ENCODE results near the gene VWA5B1.

VWA5B1 gene, protein sequence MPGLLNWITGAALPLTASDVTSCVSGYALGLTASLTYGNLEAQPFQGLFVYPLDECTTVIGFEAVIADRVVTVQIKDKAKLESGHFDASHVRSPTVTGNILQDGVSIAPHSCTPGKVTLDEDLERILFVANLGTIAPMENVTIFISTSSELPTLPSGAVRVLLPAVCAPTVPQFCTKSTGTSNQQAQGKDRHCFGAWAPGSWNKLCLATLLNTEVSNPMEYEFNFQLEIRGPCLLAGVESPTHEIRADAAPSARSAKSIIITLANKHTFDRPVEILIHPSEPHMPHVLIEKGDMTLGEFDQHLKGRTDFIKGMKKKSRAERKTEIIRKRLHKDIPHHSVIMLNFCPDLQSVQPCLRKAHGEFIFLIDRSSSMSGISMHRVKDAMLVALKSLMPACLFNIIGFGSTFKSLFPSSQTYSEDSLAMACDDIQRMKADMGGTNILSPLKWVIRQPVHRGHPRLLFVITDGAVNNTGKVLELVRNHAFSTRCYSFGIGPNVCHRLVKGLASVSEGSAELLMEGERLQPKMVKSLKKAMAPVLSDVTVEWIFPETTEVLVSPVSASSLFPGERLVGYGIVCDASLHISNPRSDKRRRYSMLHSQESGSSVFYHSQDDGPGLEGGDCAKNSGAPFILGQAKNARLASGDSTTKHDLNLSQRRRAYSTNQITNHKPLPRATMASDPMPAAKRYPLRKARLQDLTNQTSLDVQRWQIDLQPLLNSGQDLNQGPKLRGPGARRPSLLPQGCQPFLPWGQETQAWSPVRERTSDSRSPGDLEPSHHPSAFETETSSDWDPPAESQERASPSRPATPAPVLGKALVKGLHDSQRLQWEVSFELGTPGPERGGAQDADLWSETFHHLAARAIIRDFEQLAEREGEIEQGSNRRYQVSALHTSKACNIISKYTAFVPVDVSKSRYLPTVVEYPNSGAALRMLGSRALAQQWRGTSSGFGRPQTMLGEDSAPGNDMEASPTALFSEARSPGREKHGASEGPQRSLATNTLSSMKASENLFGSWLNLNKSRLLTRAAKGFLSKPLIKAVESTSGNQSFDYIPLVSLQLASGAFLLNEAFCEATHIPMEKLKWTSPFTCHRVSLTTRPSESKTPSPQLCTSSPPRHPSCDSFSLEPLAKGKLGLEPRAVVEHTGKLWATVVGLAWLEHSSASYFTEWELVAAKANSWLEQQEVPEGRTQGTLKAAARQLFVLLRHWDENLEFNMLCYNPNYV

DNA sequence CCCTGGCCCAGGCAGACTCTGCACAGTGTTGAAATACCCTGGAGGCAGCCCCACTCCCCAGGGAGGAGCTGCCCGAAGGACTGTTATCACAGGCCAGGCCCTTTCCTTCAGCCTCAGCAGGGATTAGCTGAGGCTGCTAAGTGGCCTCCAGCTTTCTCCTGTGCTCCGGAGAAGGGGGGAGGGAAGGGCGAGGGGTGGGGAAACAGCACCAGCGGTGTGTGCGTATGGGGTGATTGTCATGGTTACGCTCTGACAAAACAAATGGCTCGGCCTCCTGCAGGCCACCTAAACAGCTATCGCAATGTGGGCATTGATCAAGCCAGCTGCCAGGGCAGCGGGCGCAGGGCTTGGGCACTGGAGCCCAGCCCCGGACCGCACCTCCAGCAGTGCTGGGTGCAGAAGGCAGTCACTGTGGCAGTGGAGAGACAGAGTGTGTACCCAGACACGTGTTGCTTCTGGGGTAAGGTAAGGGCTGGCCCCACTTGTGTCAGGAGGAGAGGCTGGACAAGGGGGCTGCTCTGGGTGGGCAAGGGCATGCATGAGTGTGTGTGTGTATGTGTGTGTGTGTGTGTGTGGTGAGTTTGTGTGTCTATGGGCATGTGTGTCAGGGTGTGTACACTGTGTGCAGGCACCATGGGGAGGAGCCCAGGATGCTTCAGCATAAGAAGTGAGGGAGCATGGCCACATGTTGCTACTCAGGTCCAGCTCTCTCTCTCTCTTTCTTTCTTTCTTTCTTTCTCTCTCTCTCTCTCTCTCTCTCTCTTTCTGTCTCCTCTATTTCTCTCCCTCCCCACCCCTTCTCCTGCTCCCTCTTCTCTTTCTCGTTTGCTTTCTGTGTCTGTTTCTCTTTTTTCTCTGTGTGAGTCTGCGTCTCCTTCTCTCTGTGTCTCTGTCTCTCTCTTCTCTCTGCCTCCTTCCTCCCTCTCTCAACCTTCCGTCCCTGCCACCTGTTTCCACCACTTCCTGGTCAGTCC lies at the start of gene VWA5B1:
Gene VWA5B1, plus strand, starts transcription at position 252 of the 974 bp plus-strand sequence. CDS start 19,727 bp downstream, outside the sequence.
- no peak within 1 kb of the TSS for H3K4me3 ChIP-seq (ENCODE audit: low read depth, low read length)
- DNase-seq (ENCODE audit: low read depth): no peak
- TF ChIP-seq, protein P1, sequence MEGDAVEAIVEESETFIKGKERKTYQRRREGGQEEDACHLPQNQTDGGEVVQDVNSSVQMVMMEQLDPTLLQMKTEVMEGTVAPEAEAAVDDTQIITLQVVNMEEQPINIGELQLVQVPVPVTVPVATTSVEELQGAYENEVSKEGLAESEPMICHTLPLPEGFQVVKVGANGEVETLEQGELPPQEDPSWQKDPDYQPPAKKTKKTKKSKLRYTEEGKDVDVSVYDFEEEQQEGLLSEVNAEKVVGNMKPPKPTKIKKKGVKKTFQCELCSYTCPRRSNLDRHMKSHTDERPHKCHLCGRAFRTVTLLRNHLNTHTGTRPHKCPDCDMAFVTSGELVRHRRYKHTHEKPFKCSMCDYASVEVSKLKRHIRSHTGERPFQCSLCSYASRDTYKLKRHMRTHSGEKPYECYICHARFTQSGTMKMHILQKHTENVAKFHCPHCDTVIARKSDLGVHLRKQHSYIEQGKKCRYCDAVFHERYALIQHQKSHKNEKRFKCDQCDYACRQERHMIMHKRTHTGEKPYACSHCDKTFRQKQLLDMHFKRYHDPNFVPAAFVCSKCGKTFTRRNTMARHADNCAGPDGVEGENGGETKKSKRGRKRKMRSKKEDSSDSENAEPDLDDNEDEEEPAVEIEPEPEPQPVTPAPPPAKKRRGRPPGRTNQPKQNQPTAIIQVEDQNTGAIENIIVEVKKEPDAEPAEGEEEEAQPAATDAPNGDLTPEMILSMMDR (IDR thresholded peaks at IDR 0.05; ENCODE audit: low read depth, low read length, missing control alignments): no peak

DNA sequence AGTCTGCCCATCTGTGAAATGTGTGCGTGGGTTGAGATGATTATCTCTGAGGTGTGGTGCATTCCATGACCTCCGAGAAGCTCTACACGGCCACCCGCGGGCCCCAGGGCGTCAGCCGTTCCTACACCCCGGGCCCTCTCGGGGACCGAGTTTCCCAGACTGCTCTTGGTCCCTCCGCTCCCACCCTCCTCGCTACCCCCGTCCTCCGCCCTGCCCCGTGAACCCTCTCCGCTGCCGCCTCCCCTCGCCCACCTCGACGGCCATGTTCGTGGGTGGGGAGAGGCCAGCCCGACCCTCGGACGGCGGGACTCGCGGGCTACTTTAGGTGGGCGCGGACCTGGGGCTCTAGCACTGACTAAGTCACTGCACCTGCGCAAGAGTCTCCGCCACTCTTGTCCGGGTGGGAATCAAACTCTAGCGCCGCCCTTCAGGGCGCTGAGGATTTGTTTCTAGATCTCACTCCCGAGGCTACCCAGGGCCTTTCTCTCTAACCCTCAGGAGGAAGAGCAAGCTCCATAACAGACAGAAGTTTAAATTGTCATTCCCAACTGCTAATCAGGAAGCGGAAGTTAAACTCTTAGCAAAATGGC lies 47.7 kb upstream of the VWA5B1 start:
- no peak for DNase-seq (ENCODE audit: low read depth)
- TF ChIP-seq, protein P1 (IDR thresholded peaks at IDR 0.05; ENCODE audit: low read depth, low read length, missing control alignments): no peak
- no peak overlapping the region for H3K4me3 ChIP-seq (ENCODE audit: low read depth, low read length)

DNA sequence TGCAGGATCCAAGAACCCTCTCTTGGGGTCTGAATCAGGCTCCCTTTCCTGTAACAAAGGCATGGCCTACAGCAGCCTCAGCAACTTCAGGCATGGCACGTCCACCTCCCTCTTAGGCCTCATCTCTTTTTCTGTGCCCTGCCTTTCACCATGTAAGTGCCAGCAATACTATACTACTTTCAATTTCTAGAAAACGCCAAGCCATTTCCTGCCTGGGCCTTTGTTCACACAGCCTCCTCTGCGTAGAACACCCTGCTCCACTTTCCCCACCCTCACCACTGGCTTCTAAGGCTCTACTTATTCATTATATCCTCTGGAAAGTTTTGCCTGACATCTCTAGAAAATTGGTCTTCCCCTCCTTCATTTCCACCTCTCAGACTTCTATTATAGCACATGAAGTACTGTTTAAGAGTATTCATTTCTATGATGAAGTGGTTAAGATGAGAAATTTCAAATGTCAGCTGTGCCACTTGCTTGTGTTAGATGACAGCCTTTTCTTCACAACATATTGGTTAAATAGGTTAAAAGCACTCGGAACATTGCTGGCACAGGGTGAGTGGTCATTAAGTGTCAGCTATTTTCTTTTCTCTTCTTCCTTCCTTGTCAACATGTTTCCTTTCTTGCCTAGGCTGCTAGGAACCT lies 41.6 kb upstream of the VWA5B1 start:
- H3K4me3 ChIP-seq (ENCODE audit: low read depth, low read length): no peak overlapping the region
- TF ChIP-seq, protein P1 (IDR thresholded peaks at IDR 0.05; ENCODE audit: low read depth, low read length, missing control alignments): no peak
- DNase-seq (ENCODE audit: low read depth): no peak

DNA sequence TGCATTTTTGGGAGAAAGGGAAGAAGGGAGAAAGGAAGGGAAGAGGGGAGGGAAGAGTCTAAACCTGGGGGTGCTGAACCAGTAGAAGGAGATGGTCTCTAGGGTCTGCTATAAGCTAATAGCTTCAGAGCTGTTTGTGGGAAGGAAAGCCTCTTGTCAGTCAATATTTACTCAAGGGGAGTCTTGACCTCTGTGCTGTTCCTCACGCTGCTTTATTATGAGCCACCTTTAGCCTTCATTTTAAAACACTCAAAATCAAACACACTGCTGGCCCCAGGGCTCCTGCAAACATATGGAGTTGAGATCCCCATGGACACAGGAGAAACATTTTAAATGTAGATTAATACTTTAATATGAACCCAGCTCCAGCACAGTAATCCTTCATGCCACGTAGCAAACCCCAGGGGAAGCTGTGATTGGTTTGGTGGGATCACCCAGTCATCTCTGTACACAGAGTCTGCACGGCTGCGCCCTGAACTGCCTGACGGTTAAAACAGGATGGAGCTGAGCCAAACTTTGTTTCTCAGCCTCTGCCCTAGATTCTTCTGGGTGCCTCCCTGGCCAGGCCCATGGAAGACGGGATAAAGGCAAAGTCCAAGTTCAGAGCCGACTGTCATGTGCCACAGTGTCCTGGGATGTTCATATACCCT lies 40.2 kb upstream of the VWA5B1 start:
- no peak overlapping the region for H3K4me3 ChIP-seq (ENCODE audit: low read depth, low read length)
- no peak for DNase-seq (ENCODE audit: low read depth)
- TF ChIP-seq, protein P1 (IDR thresholded peaks at IDR 0.05; ENCODE audit: low read depth, low read length, missing control alignments): no peak

DNA sequence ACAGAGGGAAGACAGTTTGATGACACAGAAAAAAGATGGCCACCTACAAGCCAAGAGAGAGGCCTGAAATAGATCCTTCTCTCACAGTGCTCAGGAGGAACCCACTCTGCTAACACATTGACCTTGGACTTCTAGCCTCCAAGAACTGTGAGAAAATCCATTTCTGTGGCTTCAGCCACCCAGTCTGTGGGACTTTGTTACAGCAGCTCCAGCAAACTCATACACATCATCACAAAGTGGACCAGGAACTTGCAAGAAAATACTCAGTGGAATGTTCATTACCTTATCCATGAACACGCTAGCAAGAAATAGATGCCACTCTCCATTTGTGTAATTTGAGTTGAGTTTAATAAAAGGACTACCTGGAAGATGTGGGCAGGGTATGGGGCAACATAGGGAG lies 38.1 kb upstream of the VWA5B1 start:
- DNase-seq (ENCODE audit: low read depth): no peak
- H3K4me3 ChIP-seq (ENCODE audit: low read depth, low read length): no peak overlapping the region
- TF ChIP-seq, protein P1 (IDR thresholded peaks at IDR 0.05; ENCODE audit: low read depth, low read length, missing control alignments): no peak

All from GM12864 (cell line).